ENCODE measurements around the gene TBL1Y.
"Not testable (repeated sequence)": the region's sequence is repeated elsewhere in the genome, so short reads cannot be mapped to it uniquely, and the experiment has no call there.

GRCh38 chrY:6908021-6908420 lies 2.5 kb upstream of the TBL1Y start:
- not testable (repeated sequence) for TF ChIP-seq ESRRG (CRISPR knock-in tag; IDR thresholded peaks at IDR 0.05); TCF4 (CRISPR knock-in tag; IDR thresholded peaks at IDR 0.05; ENCODE audit: borderline replicate concordance)
